IPS-NIHi11 (cell line): ENCODE data around the gene NUDT22.

ENCODE experiments used
- DNase-seq: peaks from one replicate; pipeline ENCODE4 v3.0.0; 2012; ENCODE audit warnings: mixed read lengths, low spot score

The NUDT22 gene

DNA sequence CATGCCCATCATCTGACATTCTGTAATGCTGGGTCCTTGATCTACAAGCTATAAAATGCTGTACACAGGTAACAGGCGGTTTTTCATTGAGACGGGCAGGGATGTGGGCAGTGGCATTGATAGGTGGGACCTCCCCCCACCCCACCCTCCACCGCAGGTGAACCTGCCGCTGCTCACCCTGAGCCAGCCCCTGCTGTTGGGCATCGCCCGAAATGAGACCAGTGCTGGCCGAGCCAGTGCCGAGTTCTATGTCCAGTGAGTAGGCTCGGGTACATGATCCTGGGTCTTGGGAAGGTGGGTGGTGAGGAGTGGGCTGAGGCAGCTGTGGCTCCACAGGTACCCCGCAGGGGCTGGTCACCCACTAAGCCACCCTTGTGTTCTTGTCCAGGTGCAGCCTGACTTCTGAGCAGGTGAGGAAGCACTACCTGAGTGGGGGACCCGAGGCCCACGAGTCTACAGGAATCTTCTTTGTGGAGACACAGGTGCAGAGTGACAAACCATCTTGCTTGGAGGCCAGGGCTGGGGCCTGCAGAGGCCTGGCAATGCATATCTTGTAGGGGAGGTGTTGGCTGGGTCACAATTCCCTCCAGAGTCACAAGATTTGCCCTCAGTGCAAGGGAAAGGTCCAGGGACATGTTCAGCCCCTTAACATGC is 3.1 kb downstream of the NUDT22 start:
- no peak for DNase-seq

DNA sequence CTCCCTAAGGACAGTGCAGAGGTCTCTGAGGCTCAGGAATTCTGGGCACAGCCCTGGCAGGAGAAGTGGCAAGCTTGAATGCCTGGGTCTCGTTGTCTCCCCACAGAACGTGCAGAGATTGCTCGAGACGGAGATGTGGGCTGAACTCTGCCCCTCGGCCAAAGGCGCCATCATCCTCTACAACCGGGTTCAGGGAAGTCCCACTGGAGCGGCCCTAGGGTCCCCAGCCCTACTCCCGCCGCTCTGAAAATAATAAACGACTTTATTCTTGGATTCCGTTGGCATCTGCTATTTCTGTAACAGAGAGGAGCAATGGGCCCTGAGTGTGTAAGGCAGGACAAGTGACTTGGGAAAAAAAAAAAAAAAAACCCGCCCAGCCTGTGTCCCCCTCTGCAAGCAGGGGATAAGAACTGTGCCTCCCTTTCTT is 3.7 kb downstream of the NUDT22 start:
- DNase-seq: no peak

DNA sequence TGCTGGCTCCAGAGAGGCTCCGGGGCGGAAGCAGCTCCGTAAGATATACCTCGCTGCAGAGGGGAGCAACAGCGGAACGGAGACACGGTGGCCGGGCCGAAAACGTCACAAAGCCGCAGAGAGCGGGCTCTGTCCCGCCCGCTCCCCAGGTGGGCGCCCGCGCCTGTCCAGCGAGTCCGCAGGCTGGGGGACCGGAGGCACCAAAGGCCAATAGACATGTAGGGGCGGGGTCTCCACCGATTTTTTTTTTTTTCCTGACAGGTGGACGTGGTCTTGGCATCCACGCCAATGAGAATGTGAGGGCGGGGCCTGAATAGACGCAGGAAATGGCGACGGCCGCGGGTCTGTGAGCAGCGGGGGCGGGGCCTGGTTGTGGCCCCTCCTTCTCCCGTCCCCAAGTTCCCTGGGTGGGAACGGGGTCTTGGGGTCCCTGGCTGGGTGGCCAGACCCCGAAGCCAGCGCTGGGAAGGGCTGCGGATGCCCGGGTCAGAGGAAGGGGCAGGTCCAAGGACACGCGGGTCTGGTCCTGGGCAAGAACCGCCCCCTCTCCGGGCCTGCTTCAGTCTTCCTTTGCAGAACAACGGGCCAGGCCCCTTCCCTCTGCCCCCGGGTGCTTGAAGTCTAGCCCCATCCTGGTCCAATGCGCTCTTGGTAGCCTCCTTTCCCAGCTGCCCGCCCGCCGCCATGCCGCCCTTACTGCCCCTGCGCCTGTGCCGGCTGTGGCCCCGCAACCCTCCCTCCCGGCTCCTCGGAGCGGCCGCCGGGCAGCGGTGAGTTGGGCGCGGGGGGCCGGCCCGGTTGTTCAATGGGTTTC is 4.3 kb downstream of the NUDT22 start, which contains the start of gene DNAJC4:
Gene DNAJC4, plus strand, starts transcription at position 378 of the 814 bp plus-strand sequence. Its CDS starts 307 bp downstream, at position 685.
- peak; percentile 85 for DNase-seq

DNA sequence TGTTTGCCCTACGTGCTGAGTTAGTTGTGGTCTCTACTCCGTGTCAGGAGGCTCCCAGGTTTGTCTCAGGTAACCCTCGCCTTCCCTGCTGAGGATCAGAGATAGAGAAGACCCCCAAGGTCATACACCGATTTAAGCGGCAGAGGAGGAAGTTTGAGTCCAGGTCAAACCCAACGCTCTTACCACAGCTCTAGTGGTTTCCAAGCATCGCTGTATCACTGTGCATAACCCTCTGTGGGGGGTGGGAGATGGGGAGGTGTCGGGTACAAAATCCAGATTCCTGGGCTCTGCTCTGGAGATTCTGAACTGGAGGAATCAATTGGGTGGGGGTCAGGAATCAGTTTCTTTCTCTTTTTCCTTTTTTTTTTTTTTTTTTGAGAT is 4.9 kb downstream of the NUDT22 start:
- DNase-seq: no peak

DNA sequence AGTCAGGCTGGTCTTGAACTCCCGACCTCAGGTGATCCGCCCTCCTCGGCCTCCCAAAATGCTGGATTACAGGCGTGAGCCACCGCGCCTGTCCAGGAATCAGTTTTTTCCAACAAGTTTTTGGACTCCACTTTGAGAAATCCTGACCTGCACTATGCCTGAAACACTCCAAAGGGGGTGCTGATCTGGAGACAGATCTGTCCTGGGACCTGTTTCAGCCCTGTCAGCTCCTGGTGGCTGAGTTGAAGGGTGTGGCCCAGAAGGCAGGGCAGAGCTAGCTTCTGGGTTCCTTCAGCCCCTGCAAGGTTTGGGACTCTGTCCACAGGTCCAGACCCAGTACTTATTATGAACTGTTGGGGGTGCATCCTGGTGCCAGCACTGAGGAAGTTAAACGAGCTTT is 5.5 kb downstream of the NUDT22 start:
- DNase-seq: no peak

DNA sequence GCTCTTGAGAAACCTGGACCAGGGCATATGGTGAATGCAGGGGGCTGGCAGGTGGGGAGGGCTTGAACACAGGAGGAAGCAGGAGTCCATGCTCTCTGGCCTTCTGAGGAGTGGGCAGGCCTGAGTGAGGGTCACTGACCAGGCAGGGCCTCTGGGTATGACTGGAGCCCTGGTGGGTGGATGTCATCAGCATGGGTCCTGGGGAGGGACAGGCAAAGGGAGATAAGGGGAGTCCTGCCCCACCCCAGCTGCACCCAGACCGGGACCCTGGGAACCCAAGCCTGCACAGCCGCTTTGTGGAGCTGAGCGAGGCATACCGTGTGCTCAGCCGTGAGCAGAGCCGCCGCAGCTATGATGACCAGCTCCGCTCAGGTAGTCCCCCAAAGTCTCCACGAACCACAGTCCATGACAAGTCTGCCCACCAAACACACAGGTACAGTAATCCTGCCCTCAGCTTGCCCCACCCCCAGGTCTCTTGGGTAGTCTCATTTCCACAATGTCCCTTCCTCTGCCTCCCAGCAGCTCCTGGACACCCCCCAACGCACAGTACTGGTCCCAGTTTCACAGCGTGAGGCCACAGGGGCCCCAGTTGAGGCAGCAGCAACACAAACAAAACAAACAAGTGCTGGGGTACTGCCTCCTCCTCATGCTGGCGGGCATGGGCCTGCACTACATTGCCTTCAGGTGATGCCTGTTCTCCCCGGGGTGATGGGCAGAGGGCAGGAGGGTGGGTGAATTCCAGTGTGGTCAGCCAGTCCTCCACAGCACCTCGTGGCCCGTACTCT is 6.3 kb downstream of the NUDT22 start:
- DNase-seq: no peak

DNA sequence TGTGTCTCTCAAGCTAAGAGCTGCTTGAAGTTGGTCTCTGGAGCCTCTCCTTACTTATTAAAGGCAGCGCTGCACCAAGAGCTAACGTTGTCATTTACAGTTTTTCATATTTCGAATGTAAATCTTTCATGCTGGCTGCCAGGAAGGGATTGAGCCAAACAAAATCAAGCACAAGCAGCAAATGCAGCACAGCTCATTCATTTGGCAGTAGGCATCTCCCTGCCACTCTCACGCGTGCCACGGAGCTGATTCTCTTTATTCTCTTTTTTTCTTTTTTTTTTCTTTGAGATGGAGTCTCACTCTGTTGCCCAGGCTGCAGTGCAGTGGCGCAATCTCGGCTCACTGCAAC is 6.9 kb downstream of the NUDT22 start:
- no peak for DNase-seq

DNA sequence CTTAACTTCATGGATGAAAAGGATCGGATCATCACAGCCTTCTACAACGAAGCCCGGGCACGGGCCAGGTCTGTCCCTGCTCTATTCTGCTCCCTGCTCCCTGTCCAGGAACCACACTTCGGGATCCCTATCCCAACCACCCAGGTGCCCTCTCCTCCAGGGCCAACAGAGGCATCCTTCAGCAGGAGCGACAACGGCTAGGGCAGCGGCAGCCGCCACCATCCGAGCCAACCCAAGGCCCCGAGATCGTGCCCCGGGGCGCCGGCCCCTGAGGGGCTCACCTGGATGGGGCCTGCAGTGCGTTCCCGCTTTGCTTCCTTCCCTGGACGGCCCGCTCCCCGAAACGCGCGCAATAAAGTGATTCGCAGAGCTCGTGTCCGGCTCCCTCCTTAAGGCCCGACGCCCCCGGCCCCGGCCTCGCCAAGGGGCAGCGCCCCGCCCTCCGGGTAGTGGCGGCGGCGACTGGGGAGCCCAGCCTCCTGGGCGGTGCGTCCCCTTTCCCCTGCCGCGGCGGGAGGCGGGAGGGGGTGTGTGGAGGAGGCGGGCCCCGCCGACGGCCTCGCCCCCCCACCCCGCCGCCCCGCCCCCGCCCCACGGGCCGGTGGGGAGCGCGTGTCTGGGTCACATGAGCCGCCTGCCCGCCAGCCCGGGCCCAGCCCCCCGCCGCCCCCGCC is 8.0 kb downstream of the NUDT22 start, which contains the start of gene VEGFB:
Gene VEGFB, plus strand, starts transcription at position 672 of the 674 bp plus-strand sequence. CDS start 250 bp downstream, outside the sequence.
- peak; percentile 54 for DNase-seq

DNA sequence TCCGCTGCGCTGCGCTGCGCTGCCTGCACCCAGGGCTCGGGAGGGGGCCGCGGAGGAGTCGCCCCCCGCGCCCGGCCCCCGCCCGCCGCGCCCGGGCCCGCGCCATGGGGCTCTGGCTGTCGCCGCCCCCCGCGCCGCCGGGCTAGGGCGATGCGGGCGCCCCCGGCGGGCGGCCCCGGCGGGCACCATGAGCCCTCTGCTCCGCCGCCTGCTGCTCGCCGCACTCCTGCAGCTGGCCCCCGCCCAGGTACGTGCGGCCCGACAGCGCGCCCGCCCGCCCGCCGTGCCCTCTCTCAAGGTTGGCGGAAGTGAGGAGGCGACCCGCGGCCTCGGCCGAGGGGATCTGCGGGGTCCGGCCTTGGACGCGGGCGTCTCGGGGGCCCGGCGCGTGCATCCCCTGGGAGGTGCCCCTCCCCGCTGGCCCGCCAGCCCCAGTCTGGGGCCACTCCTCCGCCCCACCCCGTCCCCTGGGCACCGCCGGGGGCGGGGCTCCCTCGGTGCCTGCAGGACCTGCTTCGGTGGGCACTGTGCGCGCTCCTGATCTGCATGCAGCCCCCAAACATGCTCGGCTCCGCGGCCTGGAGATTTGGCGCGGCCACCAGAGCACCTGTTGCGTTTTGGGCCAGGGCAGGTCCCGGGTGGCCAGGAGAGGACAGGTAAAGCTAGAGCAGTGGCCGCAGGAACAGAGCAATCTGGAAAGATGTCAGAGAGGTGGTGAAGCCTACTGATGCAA is 8.7 kb downstream of the NUDT22 start:
- peak; percentile 53 for DNase-seq

DNA sequence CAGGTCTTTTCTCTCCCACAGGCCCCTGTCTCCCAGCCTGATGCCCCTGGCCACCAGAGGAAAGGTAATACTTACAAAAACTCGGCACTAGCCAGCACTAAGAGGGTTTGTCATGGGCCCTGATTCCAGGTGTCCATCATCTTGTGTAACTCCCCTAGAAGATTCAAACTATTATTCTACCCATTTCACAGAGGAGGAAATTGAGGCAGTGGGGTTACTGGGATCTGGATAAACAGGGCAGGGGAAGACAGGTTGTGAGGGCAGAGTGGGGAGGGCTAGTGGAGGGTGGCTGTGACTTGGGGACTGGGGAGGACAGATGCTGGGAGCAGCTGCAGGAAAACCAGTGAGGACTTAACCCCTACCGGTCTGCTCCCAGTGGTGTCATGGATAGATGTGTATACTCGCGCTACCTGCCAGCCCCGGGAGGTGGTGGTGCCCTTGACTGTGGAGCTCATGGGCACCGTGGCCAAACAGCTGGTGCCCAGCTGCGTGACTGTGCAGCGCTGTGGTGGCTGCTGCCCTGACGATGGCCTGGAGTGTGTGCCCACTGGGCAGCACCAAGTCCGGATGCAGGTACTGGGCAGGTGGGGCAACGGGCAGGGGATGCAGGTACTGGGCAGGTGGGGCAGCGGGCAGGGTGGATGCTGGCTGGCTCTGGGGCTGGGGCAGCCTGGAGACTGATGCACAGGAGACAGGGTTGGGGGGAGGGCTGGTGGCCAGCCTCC is 9.5 kb downstream of the NUDT22 start:
- DNase-seq: no peak

DNA sequence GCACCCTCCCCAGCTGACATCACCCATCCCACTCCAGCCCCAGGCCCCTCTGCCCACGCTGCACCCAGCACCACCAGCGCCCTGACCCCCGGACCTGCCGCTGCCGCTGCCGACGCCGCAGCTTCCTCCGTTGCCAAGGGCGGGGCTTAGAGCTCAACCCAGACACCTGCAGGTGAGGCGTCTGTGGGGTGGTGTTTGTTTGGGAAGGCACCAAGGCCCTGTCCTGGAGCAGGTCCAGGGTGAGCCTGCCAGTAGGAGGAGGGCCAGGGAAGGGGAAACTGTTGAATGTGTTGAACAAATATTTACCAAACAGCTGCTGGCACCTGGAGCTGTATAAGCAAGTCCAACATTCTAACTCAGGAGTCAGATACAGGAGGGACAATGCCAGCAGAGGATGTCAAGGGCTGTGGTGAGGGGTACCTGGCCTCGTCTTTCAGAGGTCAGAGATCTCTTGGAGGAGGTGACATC is 11.4 kb downstream of the NUDT22 start:
- DNase-seq: no peak

DNA sequence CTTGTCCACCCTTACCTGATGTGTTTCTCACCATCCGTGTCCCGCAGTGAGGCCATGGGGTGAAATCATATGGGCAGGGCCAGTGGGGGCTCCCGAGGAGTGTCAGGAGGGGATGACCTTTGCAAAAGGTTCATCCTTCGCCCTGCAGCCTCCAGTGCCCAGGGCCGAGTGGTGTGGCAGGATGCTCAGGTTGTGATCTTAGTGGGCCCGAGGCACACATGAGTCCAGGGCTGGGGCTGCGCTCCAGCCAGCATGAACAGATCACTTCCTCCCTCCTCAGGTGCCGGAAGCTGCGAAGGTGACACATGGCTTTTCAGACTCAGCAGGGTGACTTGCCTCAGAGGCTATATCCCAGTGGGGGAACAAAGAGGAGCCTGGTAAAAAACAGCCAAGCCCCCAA is 12.0 kb downstream of the NUDT22 start:
- no peak for DNase-seq

DNA sequence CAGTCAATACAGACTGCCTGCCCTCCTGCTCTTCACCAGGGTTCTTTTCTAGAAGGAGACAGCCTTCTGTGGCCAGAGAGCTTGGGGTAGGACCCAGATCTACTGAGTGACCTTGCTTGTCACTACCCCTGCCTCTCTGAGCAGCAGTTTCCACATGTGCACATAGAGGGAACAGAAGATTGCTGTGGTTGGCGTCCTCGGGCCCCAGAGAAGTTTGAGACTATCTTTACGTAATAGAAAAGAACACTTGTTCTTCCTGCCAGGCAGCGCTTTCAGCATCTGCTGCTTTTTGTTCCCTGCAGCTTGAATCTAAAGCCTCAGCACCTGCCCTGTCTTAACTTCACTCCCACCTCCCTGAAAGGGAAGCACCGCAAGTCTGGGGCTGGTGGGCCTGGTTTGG is 12.9 kb downstream of the NUDT22 start:
- DNase-seq: no peak

DNA sequence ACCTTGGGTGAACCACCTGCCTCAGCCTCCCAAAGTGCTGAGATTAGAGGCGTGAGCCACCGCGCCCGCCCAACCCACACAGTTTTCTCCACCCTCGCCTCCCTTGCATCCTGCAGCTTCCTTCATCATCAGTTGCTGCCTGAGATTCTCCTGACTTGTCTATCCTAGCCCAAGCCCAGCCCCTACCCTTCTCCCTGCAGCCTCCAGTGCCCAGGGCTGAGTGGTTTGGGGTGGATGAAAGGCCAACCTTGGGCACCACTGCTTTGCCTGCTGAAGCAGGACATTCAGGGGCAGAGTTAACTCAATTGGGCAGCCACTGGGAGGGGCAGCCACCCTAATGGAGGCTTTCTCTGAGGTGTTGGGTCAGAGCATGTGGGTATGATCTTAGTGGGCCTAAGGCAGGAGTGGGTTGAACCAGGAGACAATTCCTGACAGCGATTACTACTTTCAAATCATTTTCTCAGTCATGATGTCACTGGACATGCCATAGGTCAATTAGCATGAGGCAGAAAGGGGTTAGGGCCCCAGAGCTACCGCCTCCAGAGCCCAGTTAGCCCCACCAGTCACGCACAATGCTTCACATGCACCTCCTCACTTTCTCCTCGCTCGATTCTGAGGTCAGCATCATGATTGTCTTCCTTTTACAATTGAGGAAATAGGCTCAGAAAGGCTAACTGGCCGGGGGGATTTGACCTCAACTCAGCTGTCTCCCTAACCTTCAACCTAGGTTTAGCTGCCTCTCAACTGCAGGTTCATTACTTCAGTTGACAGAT is 13.8 kb downstream of the NUDT22 start:
- no peak for DNase-seq

DNA sequence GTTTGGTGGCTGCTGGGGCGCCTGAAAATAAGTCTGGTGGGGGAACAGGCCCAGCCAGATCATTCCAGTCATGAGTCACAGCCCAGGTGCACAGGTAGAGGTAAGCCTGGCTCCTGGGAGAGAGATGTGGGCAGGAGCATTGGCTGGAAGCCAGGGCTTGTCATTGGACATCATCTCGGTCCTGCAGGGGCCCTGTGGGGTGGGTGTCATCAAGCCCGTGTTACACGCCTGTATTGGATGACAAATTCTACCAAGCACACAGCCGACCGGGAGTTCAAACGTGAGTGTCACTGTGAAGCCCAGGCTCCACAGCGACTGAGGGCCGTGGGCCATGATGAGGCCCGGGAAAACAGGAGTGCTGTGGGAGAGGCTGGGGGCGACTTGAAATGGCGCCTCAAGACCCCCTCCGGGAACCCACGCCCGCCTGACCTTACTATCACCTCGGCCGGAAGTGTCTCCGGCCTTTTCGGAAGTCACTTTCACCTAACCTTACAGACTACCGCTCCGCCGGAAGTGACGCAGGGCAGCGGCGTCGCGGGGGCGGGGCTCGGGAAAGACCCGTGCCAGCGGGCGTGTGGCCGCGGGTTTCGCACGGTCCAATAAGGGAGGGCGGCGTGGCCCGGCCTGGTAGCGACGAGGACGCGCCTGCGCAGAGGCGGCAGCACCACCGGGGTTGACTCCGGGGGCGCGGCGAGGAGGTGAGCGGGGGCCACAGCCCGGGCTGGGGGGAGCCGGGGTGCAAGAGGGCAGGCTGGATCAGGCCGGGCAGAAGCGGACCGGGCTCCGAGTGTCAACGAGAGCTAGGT is 14.6 kb downstream of the NUDT22 start, which contains the start of gene FKBP2:
Gene FKBP2, plus strand, starts transcription at position 661 of the 806 bp plus-strand sequence. CDS start 1,293 bp downstream, outside the sequence.
- DNase-seq: peak; percentile 91

DNA sequence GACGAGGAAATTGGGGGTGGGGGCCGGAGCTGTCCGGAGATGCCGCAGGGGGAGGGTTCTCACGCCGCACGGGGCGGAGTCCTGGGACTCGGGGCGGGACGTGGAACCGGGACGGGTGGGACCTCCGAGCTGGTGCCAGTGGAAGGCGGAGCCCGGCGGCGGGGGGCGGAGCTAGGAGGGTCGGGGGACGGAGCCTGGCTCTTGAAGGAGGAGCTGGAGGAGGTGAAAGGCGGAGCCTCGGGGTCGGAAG is 15.1 kb downstream of the NUDT22 start:
- DNase-seq: peak; percentile 85

DNA sequence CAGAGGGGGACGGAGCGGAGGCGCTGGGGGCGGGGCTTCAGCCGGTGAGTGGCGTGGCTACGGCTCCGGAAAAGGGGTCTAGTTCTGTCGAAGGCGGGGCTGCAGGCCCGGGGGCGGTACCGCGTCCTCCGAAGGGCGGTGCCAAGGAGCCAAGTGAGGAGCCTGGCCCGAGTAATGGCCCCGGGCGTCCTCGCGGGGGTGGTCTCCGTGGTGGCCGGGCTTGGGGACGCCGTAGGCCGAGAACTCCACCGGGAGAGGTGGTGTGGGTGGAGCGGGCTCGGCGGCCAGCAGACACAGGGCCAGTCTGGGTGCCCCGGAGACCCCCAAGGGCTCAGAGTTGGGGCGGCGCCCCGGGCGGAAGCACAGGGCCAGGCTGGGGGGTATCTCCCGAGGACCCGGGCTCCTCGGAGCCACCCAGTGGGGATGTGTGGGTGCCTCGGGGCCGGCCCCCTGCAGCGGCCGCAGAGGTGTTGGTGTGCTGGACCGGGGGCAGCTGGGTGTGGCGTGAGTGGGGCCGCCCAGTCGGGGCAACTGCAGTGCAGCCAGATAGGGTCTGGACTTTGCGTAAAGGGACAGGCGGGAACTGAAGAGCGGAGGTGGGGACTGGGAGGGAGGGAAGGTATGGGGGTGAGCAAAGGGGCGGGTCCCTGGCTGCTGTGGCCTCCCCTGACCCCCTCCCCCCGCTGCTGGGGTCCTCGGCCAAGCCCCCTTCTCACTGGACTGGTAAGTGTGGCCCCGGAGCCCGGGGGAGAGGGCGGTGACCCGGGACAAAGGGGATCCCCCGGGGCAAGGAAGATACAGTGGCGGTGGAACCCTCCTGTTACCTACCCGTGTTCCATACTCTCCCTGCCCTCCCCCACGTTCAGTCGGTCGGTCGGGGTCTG is 15.7 kb downstream of the NUDT22 start:
- DNase-seq: no peak

DNA sequence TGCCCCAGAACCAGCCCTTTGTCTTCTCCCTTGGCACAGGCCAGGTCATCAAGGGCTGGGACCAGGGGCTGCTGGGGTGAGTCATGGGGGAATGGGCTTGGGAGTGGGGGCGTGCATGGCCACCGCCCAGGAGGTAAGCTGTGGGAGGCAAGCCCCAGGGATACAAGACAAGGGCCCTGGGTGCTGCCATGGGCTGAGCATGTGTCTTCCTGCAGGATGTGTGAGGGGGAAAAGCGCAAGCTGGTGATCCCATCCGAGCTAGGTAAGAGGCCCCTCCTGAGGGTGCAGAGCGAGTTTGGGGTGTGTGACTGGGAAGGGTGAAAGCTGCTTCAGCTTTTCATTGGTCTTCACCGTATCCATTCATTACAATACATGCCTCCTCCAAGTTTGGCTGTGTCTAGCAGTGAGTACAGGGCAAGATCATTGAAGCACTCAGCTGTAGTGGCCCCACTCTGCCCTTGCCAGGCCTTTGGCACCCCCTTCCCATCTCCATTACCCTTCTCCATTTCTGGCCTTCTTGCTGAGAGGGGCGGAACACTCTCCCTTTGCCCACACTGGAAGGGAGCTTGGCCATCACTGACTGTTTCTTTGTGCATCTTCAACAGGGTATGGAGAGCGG is 17.3 kb downstream of the NUDT22 start:
- no peak for DNase-seq
